Measurements from ENCODE around the gene GPC5. TPM values are rescaled to one million over a fixed set of nuclear protein-coding genes. Genes with fewer than 3 reads are reported as not detected.
"Not testable (repeated sequence)": the region's sequence is repeated elsewhere in the genome, so short reads cannot be mapped to it uniquely, and the experiment has no call there.

GPC5 gene
- total RNA-seq, 4 donors from 2014 or later, result 0.47 TPM; not detected in 3

GRCh38 chr13:91417660-91418325 lies 19.4 kb downstream of the GPC5 start:
- no peaks in the 10 kb centered on the region for H3K36me3 ChIP-seq
- no peak for ATAC-seq
- H3K27ac ChIP-seq, result no peak overlapping the region
- H3K4me1 ChIP-seq, result no peaks in the 10 kb centered on the region
- 55 to 67% methylated on average over 4 of the region's 6 CpGs for WGBS, 2 donors (ENCODE audit: low coverage in 1 of 2)
- H3K4me3 ChIP-seq, result no peak overlapping the region
- no peaks in the 10 kb centered on the region for H3K27me3 ChIP-seq
- no peak for TF ChIP-seq CTCF (IDR thresholded peaks at IDR 0.05)
- no peak for TF ChIP-seq POLR2AphosphoS5 (IDR thresholded peaks at IDR 0.05)
- TF ChIP-seq EP300 (IDR thresholded peaks at IDR 0.05), result no peak
- TF ChIP-seq POLR2A (IDR thresholded peaks at IDR 0.05), result no peak
- no peaks in the 10 kb centered on the region for H3K9me3 ChIP-seq

- Histone ChIP-seq H3K9me3 (peaks cover 0 to 16% (median 0%) of the 10 kb centered on the region in 3 donors), H3K27me3 (no peaks in the 10 kb centered on the region), H3K4me3 (no peak overlapping the region), H3K36me3 (no peaks in the 10 kb centered on the region), H3K4me1 (no peaks in the 10 kb centered on the region), H3K27ac (no peak overlapping the region)
- ATAC-seq, result no peak
- 50% methylated on average over 1 of the region's 2 CpGs; no CpG with 5 or more reads in 1 of the 2 donors for WGBS, 2 donors (ENCODE audit: low coverage in 1 of 2)
- TF ChIP-seq CTCF (IDR thresholded peaks at IDR 0.05), result no peak
- no peak for TF ChIP-seq POLR2AphosphoS5 (IDR thresholded peaks at IDR 0.05)
- no peak for TF ChIP-seq EP300 (IDR thresholded peaks at IDR 0.05)
- no peak for TF ChIP-seq POLR2A (IDR thresholded peaks at IDR 0.05)
Measured at GRCh38 chr13:91426913-91427312, 28.5 kb downstream of the GPC5 start.

- H3K4me1 ChIP-seq, H3K27me3 ChIP-seq, H3K36me3 ChIP-seq, H3K27ac ChIP-seq, H3K4me3 ChIP-seq, ATAC-seq: not testable (repeated sequence)
- WGBS, 2 donors (ENCODE audit: low coverage in 1 of 2), result 83 to 92% methylated on average over 8 of the region's 15 CpGs
- peaks cover 0 to 11% (median 0%) of the 10 kb centered on the region in 3 donors for H3K9me3 ChIP-seq
Measured at GRCh38 chr13:91438674-91439073, 40.3 kb downstream of the GPC5 start.

GRCh38 chr13:91450913-91451312 lies 52.5 kb downstream of the GPC5 start:
- H3K27ac ChIP-seq, result no peak overlapping the region
- H3K4me3 ChIP-seq, result no peak overlapping the region
- peaks cover 9% of the 10 kb centered on the region for H3K27me3 ChIP-seq
- no peak for TF ChIP-seq CTCF (IDR thresholded peaks at IDR 0.05)
- no peak for TF ChIP-seq POLR2A (IDR thresholded peaks at IDR 0.05)
- TF ChIP-seq EP300 (IDR thresholded peaks at IDR 0.05), result no peak
- no peak for TF ChIP-seq POLR2AphosphoS5 (IDR thresholded peaks at IDR 0.05)
- ATAC-seq, result no peak
- H3K4me1 ChIP-seq, result no peaks in the 10 kb centered on the region
- H3K36me3 ChIP-seq, result no peaks in the 10 kb centered on the region
- 61 to 81% methylated on average over 2 of the region's 2 CpGs for WGBS, 2 donors (ENCODE audit: low coverage in 1 of 2)
- H3K9me3 ChIP-seq, result no peaks in the 10 kb centered on the region

- WGBS, 2 donors (ENCODE audit: low coverage in 1 of 2), result 55 to 78% methylated on average over 1 of the region's 1 CpG
- ATAC-seq, result no peak
- no peak for TF ChIP-seq EP300 (IDR thresholded peaks at IDR 0.05)
- TF ChIP-seq POLR2AphosphoS5 (IDR thresholded peaks at IDR 0.05), result no peak
- TF ChIP-seq POLR2A (IDR thresholded peaks at IDR 0.05), result no peak
- TF ChIP-seq CTCF (IDR thresholded peaks at IDR 0.05), result no peak
Measured at GRCh38 chr13:91454666-91455065, 56.2 kb downstream of the GPC5 start.

More at GRCh38 chr13:91454666-91455065, 56.2 kb downstream of the GPC5 start:
- no peak overlapping the region for H3K4me3 ChIP-seq
- H3K9me3 ChIP-seq, result no peaks in the 10 kb centered on the region
- H3K27me3 ChIP-seq, result peaks cover 14% of the 10 kb centered on the region
- no peaks in the 10 kb centered on the region for H3K4me1 ChIP-seq
- H3K36me3 ChIP-seq, result no peaks in the 10 kb centered on the region
- H3K27ac ChIP-seq, result no peak overlapping the region
